Measurements from ENCODE around the gene SEPTIN12. TPM values are rescaled to one million over a fixed set of nuclear protein-coding genes. Genes with fewer than 3 reads are reported as not detected.

The SEPTIN12 gene
- total RNA-seq, 4 donors from 2014 or later, result not detected

- no peak for DNase-seq
- no peak overlapping the region for H3K4me3 ChIP-seq
- H3K27me3 ChIP-seq, result no peaks in the 10 kb centered on the region
- H3K27ac ChIP-seq, result no peak overlapping the region
- H3K9me3 ChIP-seq, result no peaks in the 10 kb centered on the region
- TF ChIP-seq POLR2A (IDR thresholded peaks at IDR 0.05), result no peak
- TF ChIP-seq, protein P1, sequence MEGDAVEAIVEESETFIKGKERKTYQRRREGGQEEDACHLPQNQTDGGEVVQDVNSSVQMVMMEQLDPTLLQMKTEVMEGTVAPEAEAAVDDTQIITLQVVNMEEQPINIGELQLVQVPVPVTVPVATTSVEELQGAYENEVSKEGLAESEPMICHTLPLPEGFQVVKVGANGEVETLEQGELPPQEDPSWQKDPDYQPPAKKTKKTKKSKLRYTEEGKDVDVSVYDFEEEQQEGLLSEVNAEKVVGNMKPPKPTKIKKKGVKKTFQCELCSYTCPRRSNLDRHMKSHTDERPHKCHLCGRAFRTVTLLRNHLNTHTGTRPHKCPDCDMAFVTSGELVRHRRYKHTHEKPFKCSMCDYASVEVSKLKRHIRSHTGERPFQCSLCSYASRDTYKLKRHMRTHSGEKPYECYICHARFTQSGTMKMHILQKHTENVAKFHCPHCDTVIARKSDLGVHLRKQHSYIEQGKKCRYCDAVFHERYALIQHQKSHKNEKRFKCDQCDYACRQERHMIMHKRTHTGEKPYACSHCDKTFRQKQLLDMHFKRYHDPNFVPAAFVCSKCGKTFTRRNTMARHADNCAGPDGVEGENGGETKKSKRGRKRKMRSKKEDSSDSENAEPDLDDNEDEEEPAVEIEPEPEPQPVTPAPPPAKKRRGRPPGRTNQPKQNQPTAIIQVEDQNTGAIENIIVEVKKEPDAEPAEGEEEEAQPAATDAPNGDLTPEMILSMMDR (IDR thresholded peaks at IDR 0.05), result no peak
- intact Hi-C loops (cut with DNase I; ENCODE audit: low total_unique reads), result no loop called here
- no peaks in the 10 kb centered on the region for H3K36me3 ChIP-seq
- H3K4me1 ChIP-seq, result no peaks in the 10 kb centered on the region
Observed at GRCh38 chr16:4825196-4825595, 37.1 kb upstream of the SEPTIN12 start.

DNA sequence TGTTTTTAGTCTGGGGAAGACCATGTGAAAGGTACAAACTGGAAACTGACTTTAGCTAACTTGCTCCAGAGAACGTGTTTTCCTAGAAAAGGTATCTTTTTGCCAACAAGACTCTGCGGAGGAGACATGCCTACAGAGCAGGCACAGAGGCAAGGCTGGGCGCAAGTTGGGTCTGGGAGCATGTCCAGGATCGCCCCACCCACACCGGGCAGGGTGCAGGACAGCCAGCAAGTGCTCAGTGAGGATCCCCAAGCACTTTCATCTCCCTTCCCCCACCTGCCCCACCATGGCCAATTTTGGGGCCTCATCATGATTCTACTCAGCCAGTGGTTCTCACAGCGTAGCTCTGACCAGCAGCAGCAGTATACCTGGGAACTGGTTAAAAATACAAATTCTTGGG is 32.5 kb upstream of the SEPTIN12 start:
- no peak for TF ChIP-seq POLR2A (IDR thresholded peaks at IDR 0.05)
- TF ChIP-seq, protein P1 (IDR thresholded peaks at IDR 0.05), result no peak
- Histone ChIP-seq H3K27me3 (no peaks in the 10 kb centered on the region), H3K36me3 (no peaks in the 10 kb centered on the region), H3K4me3 (no peak overlapping the region), H3K27ac (no peak overlapping the region), H3K4me1 (no peaks in the 10 kb centered on the region), H3K9me3 (no peaks in the 10 kb centered on the region)
- intact Hi-C loops (cut with DNase I; ENCODE audit: low total_unique reads), result no loop called here
- no peak for DNase-seq

GRCh38 chr16:4814542-4815173 is 26.5 kb upstream of the SEPTIN12 start:
- no peaks in the 10 kb centered on the region for H3K4me1 ChIP-seq
- no peak for DNase-seq
- no peaks in the 10 kb centered on the region for H3K27me3 ChIP-seq
- TF ChIP-seq, protein P1 (IDR thresholded peaks at IDR 0.05), result no peak
- no peak for TF ChIP-seq POLR2A (IDR thresholded peaks at IDR 0.05)
- intact Hi-C loops (cut with DNase I; ENCODE audit: low total_unique reads), result no loop called here
- H3K27ac ChIP-seq, result no peak overlapping the region
- H3K9me3 ChIP-seq, result no peaks in the 10 kb centered on the region
- H3K4me3 ChIP-seq, result no peak overlapping the region
- H3K36me3 ChIP-seq, result no peaks in the 10 kb centered on the region

DNA sequence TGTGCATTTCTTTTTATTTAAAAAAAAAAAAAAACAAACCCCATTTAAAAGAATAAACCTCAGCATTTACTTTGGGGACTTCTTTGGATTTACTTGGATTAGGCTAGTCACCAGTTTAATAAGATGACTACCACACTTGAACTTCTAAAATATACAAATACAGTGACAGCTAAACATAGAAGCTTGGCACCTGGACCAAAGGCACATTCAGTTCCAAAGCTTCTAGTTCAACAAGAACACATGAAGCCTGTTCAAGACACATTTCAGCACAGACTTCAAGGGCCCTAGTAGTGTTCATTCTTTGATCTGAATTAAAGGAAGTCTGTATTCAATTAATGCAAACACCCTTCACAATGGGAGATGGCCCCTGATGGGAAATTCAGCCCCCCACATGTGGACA is 25.9 kb upstream of the SEPTIN12 start:
- Histone ChIP-seq H3K4me3 (no peak overlapping the region), H3K36me3 (no peaks in the 10 kb centered on the region), H3K4me1 (no peaks in the 10 kb centered on the region), H3K27ac (no peak overlapping the region), H3K9me3 (no peaks in the 10 kb centered on the region), H3K27me3 (no peaks in the 10 kb centered on the region)
- no peak for DNase-seq
- intact Hi-C loops (cut with DNase I; ENCODE audit: low total_unique reads), result no loop called here
- TF ChIP-seq, protein P1 (IDR thresholded peaks at IDR 0.05), result no peak
- no peak for TF ChIP-seq POLR2A (IDR thresholded peaks at IDR 0.05)

- H3K27me3 ChIP-seq, result no peaks in the 10 kb centered on the region
- no peaks in the 10 kb centered on the region for H3K9me3 ChIP-seq
- H3K36me3 ChIP-seq, result no peaks in the 10 kb centered on the region
- no peaks in the 10 kb centered on the region for H3K4me1 ChIP-seq
- no peak overlapping the region for H3K4me3 ChIP-seq
- TF ChIP-seq, protein P1 (IDR thresholded peaks at IDR 0.05), result no peak
- TF ChIP-seq POLR2A (IDR thresholded peaks at IDR 0.05), result no peak
- intact Hi-C loops (cut with DNase I; ENCODE audit: low total_unique reads), result no loop called here
- no peak overlapping the region for H3K27ac ChIP-seq
- DNase-seq, result no peak
Observed at GRCh38 chr16:4813251-4814003, 25.3 kb upstream of the SEPTIN12 start.
